GM12873 (cell line): Measurements from ENCODE around the gene FOXL1.

Source experiments
- CTCF ChIP-seq: IDR thresholded peaks from 2 replicates; pipeline ENCODE4 v1.5.1; 2012; ENCODE audit warnings: low read depth, mild to moderate bottlenecking, moderate library complexity, low read length, control low read depth; ENCODE audit not compliant: insufficient read depth; ENCODE audit errors: missing control alignments

Gene FOXL1

GRCh38 chr16:86626284-86626683 lies 47.9 kb downstream of the FOXL1 start:
- no peak for TF ChIP-seq CTCF

GRCh38 chr16:86626966-86627365 lies 48.6 kb downstream of the FOXL1 start:
- no peak for TF ChIP-seq CTCF

GRCh38 chr16:86628614-86629013 lies 50.3 kb downstream of the FOXL1 start:
- no peak for TF ChIP-seq CTCF

- TF ChIP-seq CTCF, result no peak
These were observed 52.1 kb downstream of the FOXL1 start for GRCh38 chr16:86630471-86630870.

- TF ChIP-seq CTCF, result no peak
These were observed 53.1 kb downstream of the FOXL1 start for GRCh38 chr16:86631444-86631843.
